Fibroblast of the aortic adventitia (primary cell): ENCODE results near the gene MUC2. TPM values are rescaled to one million over a fixed set of nuclear protein-coding genes. Genes with fewer than 3 reads are reported as not detected.
"Not testable (repeated sequence)": the region's sequence is repeated elsewhere in the genome, so short reads cannot be mapped to it uniquely, and the experiment has no call there.

Source experiments
- DNase-seq: peaks from one replicate; pipeline ENCODE4 v3.0.0-alpha.2; 2010; ENCODE audit warnings: low read depth
- H3K4me3 ChIP-seq: 2 replicates; pipeline ENCODE4 v1.5.1; 2011; ENCODE audit warnings: low read depth, mild to moderate bottlenecking, control low read depth, low read length, moderate library complexity
- CTCF ChIP-seq: IDR thresholded peaks from 2 replicates; pipeline ENCODE4 v1.5.1; 2011; ENCODE audit warnings: mild to moderate bottlenecking, low read length, control low read depth, inconsistent platforms; ENCODE audit not compliant: insufficient read depth
- total RNA-seq: library from RNA; depleted of rRNA; stranded (reverse); fragments of >200 nt; gene quantifications from 2 replicates; pipeline ENCODE4 v1.2.3, GENCODE V29; 2012; ENCODE audit warnings: low replicate concordance

The MUC2 gene
- total RNA-seq, 1 donor = not detected

- H3K4me3 ChIP-seq = no peak overlapping the region
- DNase-seq = no peak
- no peak for TF ChIP-seq CTCF
Measured at GRCh38 chr11:1112351-1113191, 37.9 kb downstream of the MUC2 start.

- no peak for DNase-seq
Measured at GRCh38 chr11:1113405-1114201, 38.9 kb downstream of the MUC2 start.

GRCh38 chr11:1115292-1115691 is 40.6 kb downstream of the MUC2 start:
- not testable (repeated sequence) for DNase-seq, H3K4me3 ChIP-seq

More at GRCh38 chr11:1113405-1114201, 38.9 kb downstream of the MUC2 start:
- TF ChIP-seq CTCF = no peak
- H3K4me3 ChIP-seq = no peak overlapping the region

GRCh38 chr11:1116104-1116503 is 41.4 kb downstream of the MUC2 start:
- no peak overlapping the region for H3K4me3 ChIP-seq
- no peak for DNase-seq
- TF ChIP-seq CTCF = no peak

- no peak overlapping the region for H3K4me3 ChIP-seq
- DNase-seq = no peak
- TF ChIP-seq CTCF = no peak
Measured at GRCh38 chr11:1116666-1117390, 42.2 kb downstream of the MUC2 start.

- TF ChIP-seq CTCF = no peak
- H3K4me3 ChIP-seq = no peak overlapping the region
- DNase-seq = no peak
Measured at GRCh38 chr11:1117992-1118391, 43.3 kb downstream of the MUC2 start.
